ENCODE measurements around the gene CEACAM6.

CEACAM6 gene

GRCh38 chr19:41801792-41802211 is 46.5 kb downstream of the CEACAM6 start:
- H3K9ac ChIP-seq (ENCODE audit: low read depth, low read length) = no peak overlapping the region
- no peaks in the 10 kb centered on the region for H3K36me3 ChIP-seq (ENCODE audit: control insufficient read depth, insufficient read depth, low read length)
- H3K4me3 ChIP-seq (ENCODE audit: low read depth, low read length) = no peak overlapping the region
- no peaks in the 10 kb centered on the region for H3K4me1 ChIP-seq (ENCODE audit: control insufficient read depth, insufficient read depth, low read length)
- no peaks in the 10 kb centered on the region for H3K27me3 ChIP-seq (ENCODE audit: control insufficient read depth, insufficient read depth, low read length)
- no peaks in the 10 kb centered on the region for H3K9me3 ChIP-seq (ENCODE audit: control insufficient read depth, insufficient read depth, low read length)

- Histone ChIP-seq H3K9me3 (ENCODE audit: control insufficient read depth, insufficient read depth, low read length) (no peaks in the 10 kb centered on the region), H3K36me3 (ENCODE audit: control insufficient read depth, insufficient read depth, low read length) (no peaks in the 10 kb centered on the region), H3K4me3 (ENCODE audit: low read depth, low read length) (no peak overlapping the region), H3K27me3 (ENCODE audit: control insufficient read depth, insufficient read depth, low read length) (no peaks in the 10 kb centered on the region), H3K4me1 (ENCODE audit: control insufficient read depth, insufficient read depth, low read length) (no peaks in the 10 kb centered on the region), H3K9ac (ENCODE audit: low read depth, low read length) (no peak overlapping the region)
Observed at GRCh38 chr19:41802770-41803169, 47.4 kb downstream of the CEACAM6 start.

- Histone ChIP-seq H3K9me3 (ENCODE audit: control insufficient read depth, insufficient read depth, low read length) (no peaks in the 10 kb centered on the region), H3K27me3 (ENCODE audit: control insufficient read depth, insufficient read depth, low read length) (no peaks in the 10 kb centered on the region), H3K9ac (ENCODE audit: low read depth, low read length) (no peak overlapping the region), H3K4me1 (ENCODE audit: control insufficient read depth, insufficient read depth, low read length) (no peaks in the 10 kb centered on the region), H3K4me3 (ENCODE audit: low read depth, low read length) (no peak overlapping the region), H3K36me3 (ENCODE audit: control insufficient read depth, insufficient read depth, low read length) (no peaks in the 10 kb centered on the region)
Observed at GRCh38 chr19:41804336-41804735, 49.0 kb downstream of the CEACAM6 start.

- no peaks in the 10 kb centered on the region for H3K4me1 ChIP-seq (ENCODE audit: control insufficient read depth, insufficient read depth, low read length)
- H3K9ac ChIP-seq (ENCODE audit: low read depth, low read length) = no peak overlapping the region
- no peak overlapping the region for H3K4me3 ChIP-seq (ENCODE audit: low read depth, low read length)
- no peaks in the 10 kb centered on the region for H3K9me3 ChIP-seq (ENCODE audit: control insufficient read depth, insufficient read depth, low read length)
- no peaks in the 10 kb centered on the region for H3K36me3 ChIP-seq (ENCODE audit: control insufficient read depth, insufficient read depth, low read length)
- H3K27me3 ChIP-seq (ENCODE audit: control insufficient read depth, insufficient read depth, low read length) = no peaks in the 10 kb centered on the region
Observed at GRCh38 chr19:41807176-41807575, 51.8 kb downstream of the CEACAM6 start.

GRCh38 chr19:41808663-41809566 is 53.6 kb downstream of the CEACAM6 start:
- H3K36me3 ChIP-seq (ENCODE audit: control insufficient read depth, insufficient read depth, low read length) = no peaks in the 10 kb centered on the region
- H3K9ac ChIP-seq (ENCODE audit: low read depth, low read length) = no peak overlapping the region

GRCh38 chr19:41810301-41810700 is 55.0 kb downstream of the CEACAM6 start:
- H3K4me1 ChIP-seq (ENCODE audit: control insufficient read depth, insufficient read depth, low read length) = no peaks in the 10 kb centered on the region
- no peaks in the 10 kb centered on the region for H3K27me3 ChIP-seq (ENCODE audit: control insufficient read depth, insufficient read depth, low read length)
- H3K36me3 ChIP-seq (ENCODE audit: control insufficient read depth, insufficient read depth, low read length) = no peaks in the 10 kb centered on the region
- no peak overlapping the region for H3K9ac ChIP-seq (ENCODE audit: low read depth, low read length)
- H3K9me3 ChIP-seq (ENCODE audit: control insufficient read depth, insufficient read depth, low read length) = no peaks in the 10 kb centered on the region
- H3K4me3 ChIP-seq (ENCODE audit: low read depth, low read length) = no peak overlapping the region

More at GRCh38 chr19:41808663-41809566, 53.6 kb downstream of the CEACAM6 start:
- Histone ChIP-seq H3K27me3 (ENCODE audit: control insufficient read depth, insufficient read depth, low read length) (no peaks in the 10 kb centered on the region), H3K4me1 (ENCODE audit: control insufficient read depth, insufficient read depth, low read length) (no peaks in the 10 kb centered on the region), H3K4me3 (ENCODE audit: low read depth, low read length) (no peak overlapping the region), H3K9me3 (ENCODE audit: control insufficient read depth, insufficient read depth, low read length) (no peaks in the 10 kb centered on the region)

- Histone ChIP-seq H3K27me3 (ENCODE audit: control insufficient read depth, insufficient read depth, low read length) (no peaks in the 10 kb centered on the region), H3K4me3 (ENCODE audit: low read depth, low read length) (no peak overlapping the region), H3K9ac (ENCODE audit: low read depth, low read length) (no peak overlapping the region), H3K9me3 (ENCODE audit: control insufficient read depth, insufficient read depth, low read length) (no peaks in the 10 kb centered on the region), H3K36me3 (ENCODE audit: control insufficient read depth, insufficient read depth, low read length) (no peaks in the 10 kb centered on the region), H3K4me1 (ENCODE audit: control insufficient read depth, insufficient read depth, low read length) (no peaks in the 10 kb centered on the region)
Observed at GRCh38 chr19:41811036-41811435, 55.7 kb downstream of the CEACAM6 start.

GRCh38 chr19:41811981-41812380 is 56.7 kb downstream of the CEACAM6 start:
- H3K4me1 ChIP-seq (ENCODE audit: control insufficient read depth, insufficient read depth, low read length) = no peaks in the 10 kb centered on the region
- H3K4me3 ChIP-seq (ENCODE audit: low read depth, low read length) = no peak overlapping the region
- H3K27me3 ChIP-seq (ENCODE audit: control insufficient read depth, insufficient read depth, low read length) = no peaks in the 10 kb centered on the region
- no peaks in the 10 kb centered on the region for H3K9me3 ChIP-seq (ENCODE audit: control insufficient read depth, insufficient read depth, low read length)
- no peak overlapping the region for H3K9ac ChIP-seq (ENCODE audit: low read depth, low read length)
- no peaks in the 10 kb centered on the region for H3K36me3 ChIP-seq (ENCODE audit: control insufficient read depth, insufficient read depth, low read length)

GRCh38 chr19:41813911-41814310 is 58.6 kb downstream of the CEACAM6 start:
- Histone ChIP-seq H3K9ac (ENCODE audit: low read depth, low read length) (no peak overlapping the region), H3K9me3 (ENCODE audit: control insufficient read depth, insufficient read depth, low read length) (no peaks in the 10 kb centered on the region), H3K4me3 (ENCODE audit: low read depth, low read length) (no peak overlapping the region), H3K36me3 (ENCODE audit: control insufficient read depth, insufficient read depth, low read length) (no peaks in the 10 kb centered on the region), H3K4me1 (ENCODE audit: control insufficient read depth, insufficient read depth, low read length) (no peaks in the 10 kb centered on the region), H3K27me3 (ENCODE audit: control insufficient read depth, insufficient read depth, low read length) (no peaks in the 10 kb centered on the region)

- no peaks in the 10 kb centered on the region for H3K27me3 ChIP-seq (ENCODE audit: control insufficient read depth, insufficient read depth, low read length)
- no peaks in the 10 kb centered on the region for H3K4me1 ChIP-seq (ENCODE audit: control insufficient read depth, insufficient read depth, low read length)
Observed at GRCh38 chr19:41815301-41815700, 60.0 kb downstream of the CEACAM6 start.

GRCh38 chr19:41816761-41817160 is 61.4 kb downstream of the CEACAM6 start:
- Histone ChIP-seq H3K9ac (ENCODE audit: low read depth, low read length) (no peak overlapping the region), H3K36me3 (ENCODE audit: control insufficient read depth, insufficient read depth, low read length) (no peaks in the 10 kb centered on the region), H3K4me1 (ENCODE audit: control insufficient read depth, insufficient read depth, low read length) (no peaks in the 10 kb centered on the region), H3K9me3 (ENCODE audit: control insufficient read depth, insufficient read depth, low read length) (no peaks in the 10 kb centered on the region), H3K4me3 (ENCODE audit: low read depth, low read length) (no peak overlapping the region), H3K27me3 (ENCODE audit: control insufficient read depth, insufficient read depth, low read length) (no peaks in the 10 kb centered on the region)

More at GRCh38 chr19:41815301-41815700, 60.0 kb downstream of the CEACAM6 start:
- no peaks in the 10 kb centered on the region for H3K36me3 ChIP-seq (ENCODE audit: control insufficient read depth, insufficient read depth, low read length)
- no peaks in the 10 kb centered on the region for H3K9me3 ChIP-seq (ENCODE audit: control insufficient read depth, insufficient read depth, low read length)
- no peak overlapping the region for H3K9ac ChIP-seq (ENCODE audit: low read depth, low read length)
- no peak overlapping the region for H3K4me3 ChIP-seq (ENCODE audit: low read depth, low read length)

- H3K9ac ChIP-seq (ENCODE audit: low read depth, low read length) = no peak overlapping the region
- no peaks in the 10 kb centered on the region for H3K9me3 ChIP-seq (ENCODE audit: control insufficient read depth, insufficient read depth, low read length)
- H3K4me1 ChIP-seq (ENCODE audit: control insufficient read depth, insufficient read depth, low read length) = no peaks in the 10 kb centered on the region
- no peaks in the 10 kb centered on the region for H3K36me3 ChIP-seq (ENCODE audit: control insufficient read depth, insufficient read depth, low read length)
- H3K4me3 ChIP-seq (ENCODE audit: low read depth, low read length) = no peak overlapping the region
- H3K27me3 ChIP-seq (ENCODE audit: control insufficient read depth, insufficient read depth, low read length) = no peaks in the 10 kb centered on the region
Observed at GRCh38 chr19:41821003-41821735, 65.8 kb downstream of the CEACAM6 start.

Data from iPS-15b (cell line).